Measurements from ENCODE around the gene SMG6. TPM values are rescaled to one million over a fixed set of nuclear protein-coding genes. Genes with fewer than 3 reads are reported as not detected.

The SMG6 gene
- total and polyA plus RNA-seq, 7 experiments from 2014 or later, result 8.6 to 65.3 (median 52.7) TPM

DNA sequence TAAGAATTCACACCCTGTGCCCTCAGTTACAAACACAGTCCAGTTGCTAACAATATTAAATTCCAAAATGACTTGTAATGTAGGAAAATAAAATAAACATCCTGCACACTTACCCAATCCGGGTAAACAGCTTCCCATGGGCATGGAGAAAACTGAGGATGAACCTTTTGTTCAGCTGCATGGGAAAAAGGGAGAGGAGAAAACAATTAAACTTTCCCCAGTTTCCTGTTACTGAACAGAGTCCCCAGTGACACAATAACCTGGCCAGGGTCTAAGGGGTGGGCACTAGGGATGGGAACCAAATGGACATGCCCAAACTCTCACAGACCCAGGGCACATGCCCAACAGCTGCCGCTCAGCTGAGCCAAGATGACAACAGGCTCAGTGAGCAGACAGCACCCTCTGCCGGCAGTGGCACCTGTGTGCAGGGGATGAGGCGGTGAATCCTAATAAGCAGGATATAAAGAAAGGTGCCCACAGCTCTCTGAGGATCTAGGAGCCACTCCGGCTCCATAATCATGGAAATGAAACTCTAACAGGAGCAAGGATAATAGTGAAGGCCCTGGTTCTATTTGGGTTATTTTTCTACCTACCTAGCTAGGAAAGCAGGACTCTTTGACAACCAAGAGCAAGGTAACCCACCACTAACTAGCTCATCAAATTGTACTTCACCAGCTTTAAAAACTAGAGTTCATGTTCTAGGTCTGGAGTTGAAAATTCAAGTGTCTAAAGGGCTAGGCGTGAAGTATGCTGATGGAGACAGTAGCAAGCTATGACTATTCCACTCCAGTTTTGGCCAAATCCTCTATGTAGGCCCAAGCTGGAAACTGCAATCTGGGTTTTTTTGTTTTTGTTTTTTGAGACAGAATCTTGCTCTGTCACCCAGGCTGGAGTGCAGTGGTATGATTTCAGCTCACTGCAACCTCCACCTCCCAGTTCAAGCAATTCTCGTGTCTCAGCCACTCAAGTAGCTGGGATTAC, 58.8 kb downstream of the SMG6 start:
- intact Hi-C loops (cut with micrococcal nuclease), result loop anchor here (1.0 to 10.0 kb wide), 12 partner anchors 21 to 338 kb away; partner anchors contain the start of gene HIC1 (in 1 of the 2)
- peaks cover 0 to 2% (median 0%) of the 10 kb centered on the region in 11 donors for H3K9me3 Mint-ChIP-seq
- H3K27me3 Mint-ChIP-seq, result no peaks in the 10 kb centered on the region
- H3K4me1 ChIP-seq (ENCODE audit: control insufficient read depth in 2 of 2, insufficient read depth in 2 of 2, low read length in 2 of 2), result peaks cover 0 to 6% of the 10 kb centered on the region in 2 donors
- no peak overlapping the region for H3K27ac ChIP-seq (ENCODE audit: low read depth, low read length)
- no peaks in the 10 kb centered on the region for H3K27me3 ChIP-seq (ENCODE audit: control insufficient read depth in 2 of 2, insufficient read depth in 2 of 2, low read length in 2 of 2)
- CTCF ChIA-PET, result interaction anchor here (0.6 to 4.4 kb wide), 46 partner anchors 9 to 347 kb away, joined by 3 to 90 read pairs (median 4); partner anchors contain the start of genes HIC1, MNT and TSR1
- peak overlapping the region in 1 of 10 donors; percentile 52 for H3K4me3 Mint-ChIP-seq
- DNase-seq (peak; percentile 63 to 82 (median 74)), ATAC-seq (peak; percentile 100)
- H3K36me3 ChIP-seq (ENCODE audit: control insufficient read depth in 2 of 3, insufficient read depth in 3 of 3, low read length in 3 of 3), result peaks cover 0 to 33% (median 3%) of the 10 kb centered on the region in 3 experiments
- POLR2A ChIA-PET, result interaction anchor here (0.6 to 2.8 kb wide), 18 partner anchors 9 to 220 kb away, joined by 3 to 29 read pairs (median 3); partner anchors contain the start of genes HIC1, RTN4RL1, SMG6 and SRR
- peaks cover 14 to 44% (median 37%) of the 10 kb centered on the region in 5 donors for H3K36me3 Mint-ChIP-seq
- peaks cover 9 to 82% (median 39%) of the 10 kb centered on the region in 7 donors for H3K4me1 Mint-ChIP-seq
- H3K9me3 ChIP-seq (ENCODE audit: control insufficient read depth in 2 of 3, low read length in 3 of 3), result no peaks in the 10 kb centered on the region
- no peak overlapping the region for H3K4me3 ChIP-seq (ENCODE audit: low read length)
- peak overlapping the region in 7 of 9 donors; percentile 60 to 96 (median 87) for H3K27ac Mint-ChIP-seq

DNA sequence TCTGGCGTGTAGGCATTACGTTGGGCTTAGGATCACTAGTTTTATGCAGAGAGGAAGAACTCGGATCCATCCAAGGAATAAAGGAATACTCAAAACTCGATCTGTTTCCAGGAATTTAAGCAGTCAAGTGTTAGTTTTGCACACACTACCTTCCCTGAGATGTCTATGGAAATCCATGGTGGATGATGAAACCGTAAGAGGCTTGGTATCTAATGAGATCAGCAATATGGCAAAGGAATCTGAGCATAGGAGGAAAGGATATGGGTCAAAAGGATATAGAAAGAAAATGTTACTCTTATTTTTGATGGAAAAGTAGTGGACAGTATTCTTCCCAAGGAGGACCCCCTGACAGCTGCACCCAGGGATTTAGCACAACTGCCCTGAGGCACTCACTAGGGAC, 59.6 kb downstream of the SMG6 start:
- Histone ChIP-seq H3K4me1 (ENCODE audit: control insufficient read depth in 2 of 2, insufficient read depth in 2 of 2, low read length in 2 of 2) (no peaks in the 10 kb centered on the region), H3K4me3 (ENCODE audit: low read length) (no peak overlapping the region), H3K9me3 (ENCODE audit: control insufficient read depth in 2 of 3, low read length in 3 of 3) (no peaks in the 10 kb centered on the region), H3K36me3 (ENCODE audit: control insufficient read depth in 2 of 3, insufficient read depth in 3 of 3, low read length in 3 of 3) (peaks cover 0 to 34% (median 5%) of the 10 kb centered on the region in 3 experiments), H3K27me3 (ENCODE audit: control insufficient read depth in 2 of 2, insufficient read depth in 2 of 2, low read length in 2 of 2) (no peaks in the 10 kb centered on the region), H3K27ac (ENCODE audit: low read depth, low read length) (no peak overlapping the region)
- ChIA-PET CTCF (interaction anchor here (0.8 to 4.4 kb wide), 16 partner anchors 10 to 335 kb away, joined by 3 to 90 read pairs (median 9); partner anchors contain the start of gene HIC1), POLR2A (interaction anchor here (0.6 to 2.0 kb wide), 7 partner anchors 10 to 481 kb away, joined by 3 to 14 read pairs (median 4); partner anchors contain the start of genes SMG6 and SRR)
- DNase-seq (no peak), ATAC-seq (no peak)
- Mint-ChIP-seq H3K9me3 (peaks cover 0 to 2% (median 0%) of the 10 kb centered on the region in 11 donors), H3K4me3 (peak overlapping the region in 1 of 10 donors; percentile 54), H3K4me1 (peaks cover 6 to 80% (median 33%) of the 10 kb centered on the region in 7 donors), H3K36me3 (peaks cover 9 to 36% (median 29%) of the 10 kb centered on the region in 5 donors), H3K27ac (peak overlapping the region in 4 of 9 donors; percentile 26 to 88 (median 53)), H3K27me3 (no peaks in the 10 kb centered on the region)
- intact Hi-C loops (cut with micrococcal nuclease), result loop anchor here (1.0 to 10.0 kb wide), 11 partner anchors 22 to 337 kb away; partner anchors contain the start of gene HIC1 (in 1 of the 2)

DNA sequence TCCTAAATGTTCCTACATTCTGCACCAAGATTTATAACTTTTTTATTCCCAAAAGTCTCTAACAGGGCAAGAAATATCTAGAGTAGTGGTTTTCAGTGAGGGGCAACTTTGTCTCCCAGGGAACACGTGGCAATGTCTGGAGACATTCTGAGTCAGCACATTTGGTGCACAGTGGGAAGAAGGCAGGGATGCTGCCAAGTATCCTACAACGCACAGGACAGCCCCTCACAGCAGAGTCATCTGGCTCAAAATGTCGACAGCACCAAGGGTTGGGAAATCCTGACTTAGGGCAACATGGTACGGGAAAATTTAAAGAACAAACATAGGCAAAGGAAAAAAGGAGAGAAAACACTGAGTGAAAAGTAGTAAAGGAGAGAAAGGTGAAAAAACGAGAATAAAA, 61.8 kb downstream of the SMG6 start:
- no peak for DNase-seq
- POLR2A ChIA-PET, result no interaction called here
- peaks cover 4 to 77% (median 24%) of the 10 kb centered on the region in 7 donors for H3K4me1 Mint-ChIP-seq
- H3K4me3 Mint-ChIP-seq, result no peak overlapping the region
- H3K9me3 ChIP-seq (ENCODE audit: control insufficient read depth in 2 of 3, low read length in 3 of 3), result no peaks in the 10 kb centered on the region
- H3K4me3 ChIP-seq (ENCODE audit: low read length), result no peak overlapping the region
- ATAC-seq, result no peak
- intact Hi-C loops (cut with micrococcal nuclease), result loop anchor here (5.0 to 10.0 kb wide), 3 partner anchors 47 to 335 kb away; no protein-coding TSS in a partner anchor
- no peaks in the 10 kb centered on the region for H3K27me3 ChIP-seq (ENCODE audit: control insufficient read depth in 2 of 2, insufficient read depth in 2 of 2, low read length in 2 of 2)
- no peaks in the 10 kb centered on the region for H3K4me1 ChIP-seq (ENCODE audit: control insufficient read depth in 2 of 2, insufficient read depth in 2 of 2, low read length in 2 of 2)
- peaks cover 6 to 42% (median 23%) of the 10 kb centered on the region in 5 donors for H3K36me3 Mint-ChIP-seq
- H3K27ac ChIP-seq (ENCODE audit: low read depth, low read length), result no peak overlapping the region
- H3K27ac Mint-ChIP-seq, result peak overlapping the region in 2 of 9 donors; percentile 36 to 62
- CTCF ChIA-PET, result no interaction called here
- H3K36me3 ChIP-seq (ENCODE audit: control insufficient read depth in 2 of 3, insufficient read depth in 3 of 3, low read length in 3 of 3), result peaks cover 0 to 49% (median 5%) of the 10 kb centered on the region in 3 experiments
- H3K9me3 Mint-ChIP-seq, result no peaks in the 10 kb centered on the region
- H3K27me3 Mint-ChIP-seq, result no peaks in the 10 kb centered on the region

DNA sequence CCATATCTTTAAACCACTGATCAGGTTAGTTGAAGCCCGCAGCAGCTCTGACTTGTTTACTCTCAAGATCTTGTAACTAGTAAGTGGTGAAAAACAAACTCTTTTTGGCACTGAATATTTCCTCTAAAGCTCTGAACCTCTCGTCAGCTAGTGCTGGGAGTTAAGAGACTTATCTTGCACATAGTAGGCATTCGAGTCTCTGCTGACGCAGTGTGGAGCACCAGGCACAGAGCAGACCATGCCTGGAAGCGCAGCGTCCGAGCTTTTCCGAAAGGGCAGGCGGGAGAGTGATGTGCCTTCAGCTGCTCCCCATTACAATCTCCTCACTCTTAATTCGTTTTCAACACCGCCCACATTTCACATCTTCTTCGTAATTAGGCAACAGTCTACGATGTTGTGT, 63.0 kb downstream of the SMG6 start:
- ChIA-PET CTCF (no interaction called here), POLR2A (interaction anchor here (1.1 kb wide), 1 partner anchor 8 kb away, joined by 5 read pairs; no protein-coding TSS in a partner anchor)
- Mint-ChIP-seq H3K27me3 (no peaks in the 10 kb centered on the region), H3K4me1 (peaks cover 7 to 80% (median 24%) of the 10 kb centered on the region in 7 donors), H3K4me3 (peak overlapping the region in 1 of 10 donors; percentile 71), H3K9me3 (no peaks in the 10 kb centered on the region), H3K27ac (peak overlapping the region in 6 of 9 donors; percentile 32 to 92 (median 43)), H3K36me3 (peaks cover 6 to 53% (median 32%) of the 10 kb centered on the region in 5 donors)
- no peak for DNase-seq
- H3K4me1 ChIP-seq (ENCODE audit: control insufficient read depth in 2 of 2, insufficient read depth in 2 of 2, low read length in 2 of 2), result no peaks in the 10 kb centered on the region
- H3K36me3 ChIP-seq (ENCODE audit: control insufficient read depth in 2 of 3, insufficient read depth in 3 of 3, low read length in 3 of 3), result peaks cover 0 to 53% (median 5%) of the 10 kb centered on the region in 3 experiments
- no peak for ATAC-seq
- no peaks in the 10 kb centered on the region for H3K27me3 ChIP-seq (ENCODE audit: control insufficient read depth in 2 of 2, insufficient read depth in 2 of 2, low read length in 2 of 2)
- H3K9me3 ChIP-seq (ENCODE audit: control insufficient read depth in 2 of 3, low read length in 3 of 3), result no peaks in the 10 kb centered on the region
- H3K4me3 ChIP-seq (ENCODE audit: low read length), result no peak overlapping the region
- intact Hi-C loops (cut with micrococcal nuclease), result loop anchor here (5.0 to 10.0 kb wide), 3 partner anchors 46 to 333 kb away; no protein-coding TSS in a partner anchor
- H3K27ac ChIP-seq (ENCODE audit: low read depth, low read length), result no peak overlapping the region

DNA sequence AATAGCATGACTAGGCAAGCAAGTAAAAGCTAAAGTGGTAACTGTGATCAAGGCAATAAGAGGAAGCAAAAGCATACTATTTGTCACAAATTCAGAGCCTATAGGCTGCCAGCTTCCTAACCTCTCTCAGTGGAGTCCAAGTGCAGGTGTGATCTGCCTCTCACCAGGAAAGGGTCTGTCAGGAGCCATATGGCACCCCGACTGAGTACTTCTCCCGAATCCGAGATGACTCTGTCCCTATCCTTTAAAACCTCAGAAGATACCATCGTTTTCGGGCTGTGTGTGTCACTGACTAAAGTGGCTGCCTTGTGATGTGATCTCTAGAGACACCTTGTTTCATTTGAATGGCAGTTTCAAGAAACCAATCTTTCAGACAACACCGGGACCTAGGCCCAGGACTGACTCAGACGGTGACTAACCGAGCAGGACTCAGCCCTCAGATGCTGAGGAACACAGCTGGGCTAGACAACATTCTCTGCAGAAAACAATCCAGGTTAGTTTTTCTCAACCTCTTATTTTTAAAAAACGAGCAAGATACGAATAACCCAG, 63.6 kb downstream of the SMG6 start:
- ATAC-seq (no peak), DNase-seq (peak in 1 of 9 donors; percentile 47)
- Mint-ChIP-seq H3K4me3 (peak overlapping the region in 2 of 10 donors; percentile 47 to 71), H3K27ac (peak overlapping the region in 6 of 9 donors; percentile 32 to 92 (median 43)), H3K4me1 (peaks cover 7 to 78% (median 22%) of the 10 kb centered on the region in 7 donors), H3K27me3 (no peaks in the 10 kb centered on the region), H3K36me3 (peaks cover 6 to 59% (median 38%) of the 10 kb centered on the region in 5 donors), H3K9me3 (no peaks in the 10 kb centered on the region)
- no peak overlapping the region for H3K27ac ChIP-seq (ENCODE audit: low read depth, low read length)
- intact Hi-C loops (cut with micrococcal nuclease), result loop anchor here (5.0 to 10.0 kb wide), 3 partner anchors 45 to 333 kb away; no protein-coding TSS in a partner anchor
- no peak overlapping the region for H3K4me3 ChIP-seq (ENCODE audit: low read length)
- ChIA-PET CTCF (no interaction called here), POLR2A (interaction anchor here (1.1 kb wide), 1 partner anchor 8 kb away, joined by 5 read pairs; no protein-coding TSS in a partner anchor)
- peaks cover 0 to 59% (median 5%) of the 10 kb centered on the region in 3 experiments for H3K36me3 ChIP-seq (ENCODE audit: control insufficient read depth in 2 of 3, insufficient read depth in 3 of 3, low read length in 3 of 3)
- H3K27me3 ChIP-seq (ENCODE audit: control insufficient read depth in 2 of 2, insufficient read depth in 2 of 2, low read length in 2 of 2), result no peaks in the 10 kb centered on the region
- no peaks in the 10 kb centered on the region for H3K4me1 ChIP-seq (ENCODE audit: control insufficient read depth in 2 of 2, insufficient read depth in 2 of 2, low read length in 2 of 2)
- H3K9me3 ChIP-seq (ENCODE audit: control insufficient read depth in 2 of 3, low read length in 3 of 3), result no peaks in the 10 kb centered on the region

DNA sequence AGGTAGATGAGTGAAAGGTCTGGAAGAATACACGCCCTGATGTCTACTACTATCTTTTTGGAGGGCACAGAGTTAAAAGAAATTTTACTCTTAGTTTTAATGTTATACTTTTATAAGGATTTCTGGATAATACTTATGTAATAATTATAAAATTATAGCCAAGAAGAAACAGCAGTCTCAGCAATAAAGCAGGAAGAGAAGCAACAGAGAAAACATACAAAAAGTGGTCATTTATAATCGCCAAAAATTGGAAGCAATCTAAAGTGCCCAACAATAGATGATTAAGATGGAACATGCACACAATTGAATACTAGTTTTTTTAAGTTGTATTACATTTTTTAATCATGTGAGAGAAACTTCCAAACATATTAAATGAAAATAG, 64.4 kb downstream of the SMG6 start:
- peak overlapping the region in 1 of 10 donors; percentile 72 for H3K4me3 Mint-ChIP-seq
- intact Hi-C loops (cut with micrococcal nuclease), result no loop called here
- H3K36me3 ChIP-seq (ENCODE audit: control insufficient read depth in 2 of 3, insufficient read depth in 3 of 3, low read length in 3 of 3), result peaks cover 0 to 59% (median 5%) of the 10 kb centered on the region in 3 experiments
- H3K27me3 ChIP-seq (ENCODE audit: control insufficient read depth in 2 of 2, insufficient read depth in 2 of 2, low read length in 2 of 2), result no peaks in the 10 kb centered on the region
- peaks cover 6 to 58% (median 40%) of the 10 kb centered on the region in 5 donors for H3K36me3 Mint-ChIP-seq
- peaks cover 2 to 70% (median 16%) of the 10 kb centered on the region in 7 donors for H3K4me1 Mint-ChIP-seq
- no peaks in the 10 kb centered on the region for H3K9me3 ChIP-seq (ENCODE audit: control insufficient read depth in 2 of 3, low read length in 3 of 3)
- H3K9me3 Mint-ChIP-seq, result no peaks in the 10 kb centered on the region
- H3K4me3 ChIP-seq (ENCODE audit: low read length), result no peak overlapping the region
- no peaks in the 10 kb centered on the region for H3K4me1 ChIP-seq (ENCODE audit: control insufficient read depth in 2 of 2, insufficient read depth in 2 of 2, low read length in 2 of 2)
- no peaks in the 10 kb centered on the region for H3K27me3 Mint-ChIP-seq
- CTCF ChIA-PET, result no interaction called here
- POLR2A ChIA-PET, result no interaction called here
- DNase-seq (no peak), ATAC-seq (no peak)
- H3K27ac Mint-ChIP-seq, result peak overlapping the region in 2 of 9 donors; percentile 34 to 79
- H3K27ac ChIP-seq (ENCODE audit: low read depth, low read length), result no peak overlapping the region
